Nephron (organoid): ENCODE data around the gene CERK.

Source experiments
- H3K27ac Mint-ChIP-seq, 3 experiments: 2 replicates each; pipeline ENCODE4 v1.8.0; 2020; ENCODE audit warnings: mixed read lengths in 3 of 3, mild to moderate bottlenecking in 2 of 3, moderate library complexity in 1 of 3
- H3K27me3 Mint-ChIP-seq: 2 replicates; pipeline ENCODE4 v1.8.0; 2021; ENCODE audit warnings: low read depth, mild to moderate bottlenecking, moderate library complexity, mixed read lengths
- H3K36me3 Mint-ChIP-seq: 2 replicates; pipeline ENCODE4 v1.8.0; 2020; ENCODE audit warnings: low read depth, mixed read lengths
- H3K4me1 Mint-ChIP-seq: 2 replicates; pipeline ENCODE4 v1.8.0; 2020; ENCODE audit warnings: mixed read lengths
- H3K4me3 Mint-ChIP-seq, 3 experiments: 2 replicates each; pipeline ENCODE4 v1.8.0; 2020; ENCODE audit warnings: mild to moderate bottlenecking in 3 of 3, mixed read lengths in 3 of 3, moderate library complexity in 2 of 3
- H3K9me3 Mint-ChIP-seq: 2 replicates; pipeline ENCODE4 v1.8.0; 2020; ENCODE audit warnings: mixed read lengths
- CTCF ChIP-seq, 3 experiments: fragments of 200-600 bp; sonication (generic); IDR thresholded peaks; one replicate each; pipeline ENCODE4 v1.5.0; 2021; ENCODE audit warnings: antibody characterized with exemption in 3 of 3; ENCODE audit not compliant: unreplicated experiment in 3 of 3

Gene CERK

GRCh38 chr22:46757104-46757503 is 19.1 kb upstream of the CERK start:
- no peak overlapping the region for H3K4me3 Mint-ChIP-seq
- H3K9me3 Mint-ChIP-seq = peaks cover 4% of the 10 kb centered on the region
- TF ChIP-seq CTCF (IDR thresholded peaks at IDR 0.05; ENCODE audit: unreplicated experiment in 3 of 3) = no peak
- H3K36me3 Mint-ChIP-seq = peaks cover 18% of the 10 kb centered on the region
- H3K27ac Mint-ChIP-seq = no peak overlapping the region
- no peaks in the 10 kb centered on the region for H3K27me3 Mint-ChIP-seq
- H3K4me1 Mint-ChIP-seq = peaks cover 25% of the 10 kb centered on the region

- H3K36me3 Mint-ChIP-seq = peaks cover 18% of the 10 kb centered on the region
- no peak overlapping the region for H3K27ac Mint-ChIP-seq
- peaks cover 15% of the 10 kb centered on the region for H3K4me1 Mint-ChIP-seq
- H3K9me3 Mint-ChIP-seq = peaks cover 4% of the 10 kb centered on the region
- H3K27me3 Mint-ChIP-seq = no peaks in the 10 kb centered on the region
- no peak for TF ChIP-seq CTCF (IDR thresholded peaks at IDR 0.05; ENCODE audit: unreplicated experiment in 3 of 3)
- no peak overlapping the region for H3K4me3 Mint-ChIP-seq
These were observed 18.0 kb upstream of the CERK start for GRCh38 chr22:46756097-46756496.

- H3K9me3 Mint-ChIP-seq = peaks cover 4% of the 10 kb centered on the region
- H3K27me3 Mint-ChIP-seq = peaks cover 3% of the 10 kb centered on the region
- H3K4me3 Mint-ChIP-seq = no peak overlapping the region
- no peak for TF ChIP-seq CTCF (IDR thresholded peaks at IDR 0.05; ENCODE audit: unreplicated experiment in 3 of 3)
- no peak overlapping the region for H3K27ac Mint-ChIP-seq
- peaks cover 18% of the 10 kb centered on the region for H3K36me3 Mint-ChIP-seq
- H3K4me1 Mint-ChIP-seq = peaks cover 11% of the 10 kb centered on the region
These were observed 17.5 kb upstream of the CERK start for GRCh38 chr22:46755525-46755924.

GRCh38 chr22:46754826-46755225 is 16.8 kb upstream of the CERK start:
- Mint-ChIP-seq H3K27ac (no peak overlapping the region), H3K27me3 (peaks cover 10% of the 10 kb centered on the region), H3K9me3 (peaks cover 4% of the 10 kb centered on the region), H3K4me1 (peaks cover 11% of the 10 kb centered on the region), H3K36me3 (peaks cover 18% of the 10 kb centered on the region), H3K4me3 (no peak overlapping the region)
- no peak for TF ChIP-seq CTCF (IDR thresholded peaks at IDR 0.05; ENCODE audit: unreplicated experiment in 3 of 3)

- Mint-ChIP-seq H3K36me3 (peaks cover 18% of the 10 kb centered on the region), H3K9me3 (peaks cover 4% of the 10 kb centered on the region), H3K4me1 (peaks cover 11% of the 10 kb centered on the region), H3K27me3 (peaks cover 11% of the 10 kb centered on the region), H3K27ac (peak overlapping the region; percentile 32 to 84 (median 73)), H3K4me3 (no peak overlapping the region)
- TF ChIP-seq CTCF (IDR thresholded peaks at IDR 0.05; ENCODE audit: unreplicated experiment in 3 of 3) = no peak
These were observed 16.2 kb upstream of the CERK start for GRCh38 chr22:46754110-46754799.

- Mint-ChIP-seq H3K36me3 (peaks cover 17% of the 10 kb centered on the region), H3K9me3 (peaks cover 4% of the 10 kb centered on the region), H3K27ac (peak overlapping the region in 1 of 3 experiments; percentile 84), H3K27me3 (peaks cover 16% of the 10 kb centered on the region), H3K4me3 (no peak overlapping the region), H3K4me1 (peaks cover 7% of the 10 kb centered on the region)
- TF ChIP-seq CTCF (IDR thresholded peaks at IDR 0.05; ENCODE audit: unreplicated experiment in 3 of 3) = no peak
These were observed 15.7 kb upstream of the CERK start for GRCh38 chr22:46753761-46754109.
